PC-9 (cell line): ENCODE data around the gene NAMPT. TPM values are rescaled to one million over a fixed set of nuclear protein-coding genes. Genes with fewer than 3 reads are reported as not detected.

Experiments used
- BruUV-seq: library from RNA; stranded (reverse); fragments of 400-500 nt; replicated peaks from 2 replicates; lab custom pipeline; 2021; lab: Mats Ljungman, UMichigan
- CTCF ChIA-PET: fragments of 300-600 bp; sonication (Branson Sonifier 250); formaldehyde crosslinking; loops from one replicate; lab custom pipeline; 2022; ENCODE audit warnings: antibody characterized with exemption; lab: Charles Lee
- POLR2A ChIA-PET: fragments of 300-600 bp; sonication (Branson Sonifier 250); formaldehyde crosslinking; loops from one replicate; lab custom pipeline; 2022; ENCODE audit warnings: antibody characterized with exemption; ENCODE audit not compliant: unreplicated experiment; lab: Charles Lee
- DNase-seq, 2 experiments: peaks; one replicate each; pipeline versions ENCODE4 v3.0.0 to v3.0.0-alpha.2; 2015 to 2022; ENCODE audit warnings: mixed read lengths in 1 of 2
- H2AFZ ChIP-seq: fragments of 200-600 bp; sonication (generic); 2 replicates; pipeline ENCODE4 v1.8.1; 2017; ENCODE audit warnings: antibody characterized with exemption
- H3F3A ChIP-seq: fragments of 200-600 bp; sonication (generic); 2 replicates; pipeline ENCODE4 v1.8.1; 2017; ENCODE audit warnings: antibody characterized with exemption, mild to moderate bottlenecking, low read depth; ENCODE audit not compliant: insufficient read depth
- H3K27ac ChIP-seq: fragments of 200-600 bp; sonication (generic); 2 replicates; pipeline ENCODE4 v1.6.1; 2016; ENCODE audit warnings: mixed run types
- H3K27me3 ChIP-seq: fragments of 200-600 bp; sonication (generic); 2 replicates; pipeline ENCODE4 v1.6.1; 2016; ENCODE audit warnings: low read depth, mixed run types; ENCODE audit not compliant: insufficient read depth
- H3K36me3 ChIP-seq: fragments of 200-600 bp; sonication (generic); 2 replicates; pipeline ENCODE4 v1.6.1; 2016; ENCODE audit warnings: low read depth, mixed run types
- H3K4me1 ChIP-seq: fragments of 200-600 bp; sonication (generic); replicated peaks from 2 replicates; pipeline ENCODE4 v1.6.1; 2016; ENCODE audit warnings: mixed run types; ENCODE audit not compliant: insufficient read depth
- H3K4me2 ChIP-seq: fragments of 200-600 bp; sonication (generic); 2 replicates; pipeline ENCODE4 v1.6.1; 2017; ENCODE audit warnings: mixed run types
- H3K4me3 ChIP-seq: fragments of 200-600 bp; sonication (generic); 2 replicates; pipeline ENCODE4 v1.6.1; 2016; ENCODE audit warnings: mixed run types
- H3K79me2 ChIP-seq: fragments of 200-600 bp; sonication (generic); 2 replicates; pipeline ENCODE4 v1.6.1; 2017; ENCODE audit warnings: low read depth, mixed run types
- H3K9me2 ChIP-seq: fragments of 200-600 bp; sonication (generic); 2 replicates; pipeline ENCODE4 v1.8.1; 2017; ENCODE audit warnings: mild to moderate bottlenecking; ENCODE audit not compliant: insufficient read depth
- H3K9me3 ChIP-seq: fragments of 200-600 bp; sonication (generic); 2 replicates; pipeline ENCODE4 v1.8.1; 2016; ENCODE audit warnings: low read depth; ENCODE audit not compliant: insufficient read depth
- H4K20me1 ChIP-seq: fragments of 200-600 bp; sonication (generic); 2 replicates; pipeline ENCODE4 v1.8.1; 2017; ENCODE audit not compliant: insufficient read depth
- CTCF ChIP-seq: fragments of 200-600 bp; sonication (generic); conservative IDR thresholded peaks from 2 replicates; pipeline ENCODE4 v1.6.1; 2017; ENCODE audit warnings: mixed run types, antibody characterized with exemption, mild to moderate bottlenecking, moderate library complexity
- EZH2 ChIP-seq: fragments of 200-600 bp; sonication (generic); IDR thresholded peaks from 2 replicates; pipeline ENCODE4 v1.8.0; 2017; ENCODE audit warnings: antibody characterized with exemption, low read depth
- intact Hi-C: fragments of 100-400 bp; cut with micrococcal nuclease; formaldehyde crosslinking; loops from one replicate; pipeline ENCODE4 v1.10.0; 2022; ENCODE audit not compliant: unreplicated experiment
- total RNA-seq: library from RNA; stranded (reverse); gene quantifications from 2 replicates; pipeline ENCODE4 v1.2.3, GENCODE V29; 2021

The NAMPT gene
- total RNA-seq, 1 experiment from 2014 or later, result 302 TPM

- ChIA-PET CTCF (interaction anchor here (0.6 kb wide), 1 partner anchor 16 kb away, joined by 3 read pairs; no protein-coding TSS in a partner anchor), POLR2A (no interaction called here)
- intact Hi-C loops, result no loop called here
Observed at GRCh38 chr7:106257752-106258151, 27.0 kb downstream of the NAMPT start.

GRCh38 chr7:106256144-106256543 lies 28.6 kb downstream of the NAMPT start:
- Histone ChIP-seq H3K4me2 (no peak overlapping the region), H3K36me3 (peaks cover 95% of the 10 kb centered on the region), H3K4me1 (no peaks in the 10 kb centered on the region), H3K9me3 (no peaks in the 10 kb centered on the region), H4K20me1 (no peaks in the 10 kb centered on the region), H3K27me3 (no peaks in the 10 kb centered on the region), H2AFZ (no peak overlapping the region), H3K9me2 (no peaks in the 10 kb centered on the region), H3K79me2 (peaks cover 28% of the 10 kb centered on the region; the same call in 1 of the 2 replicates), H3K4me3 (no peak overlapping the region), H3F3A (peaks cover 83% of the 10 kb centered on the region), H3K27ac (no peak overlapping the region)
- DNase-seq, result no peak
- no peak for TF ChIP-seq EZH2
- no peak for TF ChIP-seq CTCF
- BruUV-seq, result no TSS peak
- ChIA-PET POLR2A (no interaction called here), CTCF (no interaction called here)
- intact Hi-C loops, result no loop called here

More at GRCh38 chr7:106257752-106258151, 27.0 kb downstream of the NAMPT start:
- no peak overlapping the region for H3K4me2 ChIP-seq
- no peaks in the 10 kb centered on the region for H3K27me3 ChIP-seq
- no peaks in the 10 kb centered on the region for H3K9me2 ChIP-seq
- peaks cover 92% of the 10 kb centered on the region for H3K36me3 ChIP-seq
- H3F3A ChIP-seq, result peaks cover 82% of the 10 kb centered on the region
- H3K79me2 ChIP-seq, result peaks cover 28% of the 10 kb centered on the region; the same call in 1 of the 2 replicates
- no peak overlapping the region for H3K4me3 ChIP-seq
- no peak overlapping the region for H2AFZ ChIP-seq
- no peaks in the 10 kb centered on the region for H3K4me1 ChIP-seq
- H3K9me3 ChIP-seq, result no peaks in the 10 kb centered on the region
- H3K27ac ChIP-seq, result no peak overlapping the region
- DNase-seq, result no peak
- no TSS peak for BruUV-seq
- no peaks in the 10 kb centered on the region for H4K20me1 ChIP-seq
- TF ChIP-seq CTCF (no peak), EZH2 (no peak)

- no peak for DNase-seq
- Histone ChIP-seq H3K27ac (peak overlapping the region; percentile 0; the same call in 1 of the 2 replicates), H3K9me2 (no peaks in the 10 kb centered on the region), H3K79me2 (peaks cover 28% of the 10 kb centered on the region; the same call in 1 of the 2 replicates), H3K27me3 (no peaks in the 10 kb centered on the region), H3K4me2 (no peak overlapping the region), H3F3A (peaks cover 79% of the 10 kb centered on the region), H3K4me3 (no peak overlapping the region), H4K20me1 (no peaks in the 10 kb centered on the region), H3K36me3 (peaks cover 90% of the 10 kb centered on the region), H3K9me3 (no peaks in the 10 kb centered on the region), H2AFZ (no peak overlapping the region), H3K4me1 (no peaks in the 10 kb centered on the region)
- ChIA-PET CTCF (no interaction called here), POLR2A (no interaction called here)
- intact Hi-C loops, result no loop called here
- no TSS peak for BruUV-seq
- TF ChIP-seq EZH2, result no peak
- TF ChIP-seq CTCF, result no peak
Observed at GRCh38 chr7:106255246-106255645, 29.5 kb downstream of the NAMPT start.
